GM06990 (cell line): Measurements from ENCODE around the gene AFP.

Experiments
- DNase-seq: peaks from one replicate; pipeline ENCODE4 v3.0.0-alpha.2; 2011; ENCODE audit not compliant: insufficient read length; ENCODE audit errors: extremely low read depth
- H3K27me3 ChIP-seq: replicated peaks from 2 replicates; pipeline ENCODE4 v1.6.0; 2011; ENCODE audit warnings: low read length; ENCODE audit not compliant: control insufficient read depth, insufficient read depth
- H3K36me3 ChIP-seq: 2 replicates; pipeline ENCODE4 v1.5.1; 2011; ENCODE audit warnings: low read length; ENCODE audit not compliant: control insufficient read depth, insufficient read depth
- H3K4me3 ChIP-seq: replicated peaks from 2 replicates; pipeline ENCODE4 v1.5.1; 2011; ENCODE audit warnings: low read depth, mild to moderate bottlenecking, control low read depth, low read length
- TF ChIP-seq, protein P1 (sequence below): IDR thresholded peaks from 2 replicates; pipeline ENCODE4 v1.5.1; 2011; ENCODE audit warnings: low read length, control low read depth, mild to moderate bottlenecking, inconsistent platforms; ENCODE audit not compliant: insufficient read depth, poor library complexity, severe bottlenecking

AFP gene

GRCh38 chr4:73410916-73411730 lies 24.9 kb upstream of the AFP start:
- Histone ChIP-seq H3K27me3 (no peaks in the 10 kb centered on the region), H3K4me3 (no peak overlapping the region), H3K36me3 (no peaks in the 10 kb centered on the region)
- TF ChIP-seq, protein P1, sequence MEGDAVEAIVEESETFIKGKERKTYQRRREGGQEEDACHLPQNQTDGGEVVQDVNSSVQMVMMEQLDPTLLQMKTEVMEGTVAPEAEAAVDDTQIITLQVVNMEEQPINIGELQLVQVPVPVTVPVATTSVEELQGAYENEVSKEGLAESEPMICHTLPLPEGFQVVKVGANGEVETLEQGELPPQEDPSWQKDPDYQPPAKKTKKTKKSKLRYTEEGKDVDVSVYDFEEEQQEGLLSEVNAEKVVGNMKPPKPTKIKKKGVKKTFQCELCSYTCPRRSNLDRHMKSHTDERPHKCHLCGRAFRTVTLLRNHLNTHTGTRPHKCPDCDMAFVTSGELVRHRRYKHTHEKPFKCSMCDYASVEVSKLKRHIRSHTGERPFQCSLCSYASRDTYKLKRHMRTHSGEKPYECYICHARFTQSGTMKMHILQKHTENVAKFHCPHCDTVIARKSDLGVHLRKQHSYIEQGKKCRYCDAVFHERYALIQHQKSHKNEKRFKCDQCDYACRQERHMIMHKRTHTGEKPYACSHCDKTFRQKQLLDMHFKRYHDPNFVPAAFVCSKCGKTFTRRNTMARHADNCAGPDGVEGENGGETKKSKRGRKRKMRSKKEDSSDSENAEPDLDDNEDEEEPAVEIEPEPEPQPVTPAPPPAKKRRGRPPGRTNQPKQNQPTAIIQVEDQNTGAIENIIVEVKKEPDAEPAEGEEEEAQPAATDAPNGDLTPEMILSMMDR, result no peak
- DNase-seq, result no peak

GRCh38 chr4:73411731-73412414 lies 24.1 kb upstream of the AFP start:
- Histone ChIP-seq H3K4me3 (no peak overlapping the region), H3K36me3 (no peaks in the 10 kb centered on the region), H3K27me3 (no peaks in the 10 kb centered on the region)
- TF ChIP-seq, protein P1, result no peak
- DNase-seq, result no peak

DNA sequence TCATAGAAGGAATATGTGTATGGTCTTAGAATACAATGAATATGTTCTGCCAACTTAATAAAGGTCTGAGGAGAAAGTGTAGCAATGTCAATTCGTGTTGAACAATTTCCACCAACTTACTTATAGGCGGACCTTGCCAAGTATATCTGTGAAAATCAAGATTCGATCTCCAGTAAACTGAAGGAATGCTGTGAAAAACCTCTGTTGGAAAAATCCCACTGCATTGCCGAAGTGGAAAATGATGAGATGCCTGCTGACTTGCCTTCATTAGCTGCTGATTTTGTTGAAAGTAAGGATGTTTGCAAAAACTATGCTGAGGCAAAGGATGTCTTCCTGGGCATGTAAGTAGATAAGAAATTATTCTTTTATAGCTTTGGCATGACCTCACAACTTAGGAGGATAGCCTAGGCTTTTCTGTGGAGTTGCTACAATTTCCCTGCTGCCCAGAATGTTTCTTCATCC lies 22.7 kb upstream of the AFP start:
- DNase-seq, result no peak
- H3K4me3 ChIP-seq, result no peak overlapping the region
- no peaks in the 10 kb centered on the region for H3K27me3 ChIP-seq
- H3K36me3 ChIP-seq, result no peaks in the 10 kb centered on the region
- TF ChIP-seq, protein P1, result no peak

DNA sequence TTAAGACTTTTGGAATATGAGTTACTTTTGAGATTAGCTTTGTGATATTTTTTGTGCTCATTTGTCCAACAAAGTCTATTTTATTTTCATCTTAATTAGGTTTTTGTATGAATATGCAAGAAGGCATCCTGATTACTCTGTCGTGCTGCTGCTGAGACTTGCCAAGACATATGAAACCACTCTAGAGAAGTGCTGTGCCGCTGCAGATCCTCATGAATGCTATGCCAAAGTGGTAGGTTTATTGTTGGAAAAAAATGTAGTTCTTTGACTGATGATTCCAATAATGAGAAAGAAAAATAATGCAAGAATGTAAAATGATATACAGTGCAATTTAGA lies 21.1 kb upstream of the AFP start:
- no peak overlapping the region for H3K4me3 ChIP-seq
- H3K27me3 ChIP-seq, result no peaks in the 10 kb centered on the region
- DNase-seq, result no peak
- TF ChIP-seq, protein P1, result no peak
- no peaks in the 10 kb centered on the region for H3K36me3 ChIP-seq

GRCh38 chr4:73415807-73416238 lies 20.2 kb upstream of the AFP start:
- H3K27me3 ChIP-seq, result no peaks in the 10 kb centered on the region
- TF ChIP-seq, protein P1, result no peak
- no peaks in the 10 kb centered on the region for H3K36me3 ChIP-seq
- no peak overlapping the region for H3K4me3 ChIP-seq
- DNase-seq, result no peak
